GM19468 (cell line): ENCODE data around the gene MMP11.

Experiments used
- ATAC-seq: cut with Tn5 transposase; IDR thresholded peaks from one replicate; pipeline ENCODE4 v1.9.1; 2021; ENCODE audit warnings: mild to moderate bottlenecking, moderate library complexity, moderate number of reproducible peaks; ENCODE audit not compliant: unreplicated experiment; ENCODE audit errors: extremely low read depth

MMP11 gene

DNA sequence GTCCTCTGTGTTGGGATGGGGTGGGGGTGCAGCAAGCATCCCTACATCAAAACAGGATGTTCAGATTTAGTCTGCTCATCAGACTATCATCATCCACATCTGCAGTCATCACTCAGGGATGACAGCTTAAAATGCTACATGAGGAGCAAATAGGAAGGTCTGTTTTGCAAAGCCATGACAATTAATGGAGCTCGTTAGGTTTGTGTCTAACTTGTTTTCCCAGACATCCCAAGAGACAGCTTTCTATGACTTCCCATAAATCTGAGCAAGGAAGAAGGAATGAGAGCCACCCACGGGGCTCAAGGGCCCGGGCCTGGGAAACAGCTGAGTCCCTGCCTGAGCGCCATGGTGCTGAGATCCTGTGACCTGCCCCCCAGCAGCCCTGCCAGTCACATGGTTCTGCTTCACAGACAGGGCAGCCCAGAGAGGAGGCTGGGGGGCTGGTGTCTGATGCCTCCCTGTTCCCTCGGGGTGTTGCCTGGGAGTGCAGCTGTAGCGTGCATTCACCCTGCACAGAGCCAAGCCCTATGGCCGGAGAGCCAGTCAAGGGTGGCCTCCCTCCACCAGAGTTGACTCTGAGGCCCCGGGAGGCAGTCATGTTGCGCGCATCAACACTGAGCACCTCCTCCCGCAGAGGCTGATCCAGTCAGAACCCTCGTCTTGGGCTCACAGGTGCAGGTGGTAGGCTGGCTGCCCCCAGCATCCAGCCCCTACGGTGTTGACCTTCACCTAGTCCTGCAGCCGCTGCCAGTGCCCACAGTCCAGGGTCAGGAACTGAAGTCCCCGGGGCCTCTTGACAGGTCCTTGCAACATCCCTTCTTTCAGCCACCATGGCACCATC is 54.1 kb downstream of the MMP11 start:
- ATAC-seq: no peak

DNA sequence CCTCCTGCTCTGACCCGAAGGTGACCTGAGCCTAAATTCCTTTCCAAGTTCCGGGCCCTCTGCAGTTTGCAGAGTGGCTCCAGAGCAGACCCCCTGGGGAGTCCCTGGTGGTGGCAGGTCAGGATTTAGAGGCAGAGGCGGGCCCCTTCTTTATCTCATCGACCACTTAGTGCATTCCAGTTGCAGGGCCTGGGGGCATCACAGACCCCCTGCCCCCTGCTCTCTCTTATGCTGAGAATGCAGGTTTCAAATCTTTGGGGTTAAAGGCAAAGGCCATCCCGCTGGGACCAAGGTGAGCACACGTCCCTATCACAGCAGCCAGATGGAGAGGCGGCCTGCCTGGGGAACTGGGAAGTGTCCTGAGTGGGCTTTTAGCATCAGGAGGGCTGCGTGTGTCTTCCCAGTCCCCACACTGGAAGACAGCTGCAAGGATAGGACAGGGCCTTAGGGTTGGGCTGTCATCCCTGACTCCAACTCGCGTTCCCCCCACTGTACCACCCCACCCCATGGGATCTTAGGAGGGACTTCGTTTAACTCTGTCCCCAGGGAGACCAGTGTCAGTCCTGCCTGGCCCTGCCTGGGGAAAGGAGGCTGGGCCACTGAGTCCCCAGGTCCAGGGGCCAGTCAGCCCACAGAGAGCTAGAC is 54.8 kb downstream of the MMP11 start:
- ATAC-seq: no peak

DNA sequence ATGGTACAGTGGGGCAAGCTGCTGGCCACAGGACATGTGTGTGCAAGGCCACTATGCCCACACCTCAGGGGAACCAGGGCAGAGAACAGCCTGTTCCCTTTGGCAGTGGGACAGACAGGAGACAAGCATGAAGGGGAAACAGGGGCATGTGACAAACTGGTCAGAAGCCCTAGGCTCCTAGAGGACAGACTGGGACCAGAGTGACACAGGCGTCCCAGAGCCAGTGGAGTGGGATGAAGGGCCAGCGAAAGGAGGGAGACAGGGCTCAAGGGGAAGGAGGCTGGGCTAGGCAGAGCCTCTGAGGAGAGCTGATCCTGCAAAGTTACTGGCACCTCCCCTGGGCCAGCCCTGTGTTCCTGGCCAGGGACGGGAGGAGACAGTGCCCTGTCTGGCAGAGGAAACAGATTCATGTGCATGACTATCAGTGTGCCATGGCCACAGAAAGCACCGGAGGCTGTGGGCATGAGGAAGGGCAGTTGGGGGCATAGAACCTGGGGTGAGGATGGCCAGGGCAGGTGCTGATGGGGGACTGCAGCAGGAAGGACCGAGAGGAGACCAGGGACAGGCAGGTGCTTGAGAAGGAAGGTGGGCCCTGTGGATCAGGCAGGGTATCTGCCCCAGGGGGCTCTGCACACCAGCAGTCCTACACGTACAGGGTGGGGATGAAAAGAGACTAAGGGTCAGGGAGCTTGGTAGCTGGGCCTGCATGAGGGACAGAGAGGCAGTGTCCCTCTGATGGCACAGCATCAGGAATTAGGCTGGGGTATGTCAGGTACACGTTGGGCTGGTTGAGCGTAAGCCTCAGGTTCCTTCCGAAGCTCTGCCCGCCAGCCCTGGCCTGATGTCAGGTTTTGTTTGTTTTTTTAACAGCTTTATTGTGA is 56.4 kb downstream of the MMP11 start:
- ATAC-seq: no peak

GRCh38 chr22:23829845-23830372 is 57.3 kb downstream of the MMP11 start:
- ATAC-seq: no peak

- no peak for ATAC-seq
Measured at GRCh38 chr22:23831261-23831660, 58.6 kb downstream of the MMP11 start.

DNA sequence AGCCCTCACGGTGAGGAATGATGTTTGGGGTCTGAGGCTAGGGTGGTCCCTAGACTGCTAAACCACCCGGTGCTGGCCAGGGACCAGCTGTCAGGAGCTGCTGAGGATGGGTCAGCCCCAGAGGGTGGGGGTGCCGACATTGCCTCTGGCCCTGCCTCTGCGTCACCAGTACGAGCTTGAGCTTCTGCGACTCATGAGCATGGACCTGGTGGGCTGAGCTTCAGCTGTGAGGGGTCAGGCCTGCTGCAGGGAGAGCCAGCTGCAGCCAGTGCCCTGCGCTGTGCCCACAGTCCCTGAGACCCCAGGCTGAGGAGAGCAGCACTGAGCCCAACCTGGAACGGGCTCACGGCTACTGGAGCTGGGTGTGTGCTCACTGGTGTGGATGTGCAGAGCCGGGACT is 59.1 kb downstream of the MMP11 start:
- no peak for ATAC-seq

- no peak for ATAC-seq
Measured at GRCh38 chr22:23832226-23833016, 59.8 kb downstream of the MMP11 start.

- ATAC-seq: no peak
Measured at GRCh38 chr22:23833017-23833751, 60.5 kb downstream of the MMP11 start.
